ENCODE results near the gene ZIC5. TPM values are rescaled to one million over a fixed set of nuclear protein-coding genes. Genes with fewer than 3 reads are reported as not detected.
A peak's percentile ranks its signal among the peaks of the same experiment; 100 is the strongest.

ZIC5 gene
- total and polyA plus RNA-seq, 8 donors: 0.06 TPM; not detected in 7

GRCh38 chr13:99990126-99990977 is 18.8 kb upstream of the ZIC5 start:
- FAIRE-seq: no peak
- Histone ChIP-seq H3K27ac (no peak overlapping the region), H3K9me3 (no peaks in the 10 kb centered on the region), H3K4me1 (no peaks in the 10 kb centered on the region), H3K27me3 (peaks cover 40 to 96% (median 48%) of the 10 kb centered on the region in 4 donors), H3K36me3 (no peaks in the 10 kb centered on the region), H3K4me3 (no peak overlapping the region)
- no peak for TF ChIP-seq CTCF (IDR thresholded peaks at IDR 0.05)
- DNase-seq: no peak
- intact Hi-C loops (cut with DNase I): no loop called here
- WGBS, 2 donors: 12 to 14% methylated on average over 42 of the region's 42 CpGs
- peak in 2 of 4 donors; percentile 17 to 28 for ATAC-seq

- FAIRE-seq (no peak), DNase-seq (peak in 1 of 6 donors; percentile 65), ATAC-seq (peak in 1 of 4 donors; percentile 33)
- WGBS, 2 donors: 17% methylated on average over 39 to 42 of the region's 42 CpGs
- no peak for TF ChIP-seq CTCF (IDR thresholded peaks at IDR 0.05)
- Histone ChIP-seq H3K36me3 (no peaks in the 10 kb centered on the region), H3K27ac (no peak overlapping the region), H3K27me3 (peaks cover 31 to 95% (median 39%) of the 10 kb centered on the region in 4 donors), H3K4me1 (no peaks in the 10 kb centered on the region), H3K4me3 (no peak overlapping the region), H3K9me3 (no peaks in the 10 kb centered on the region)
- intact Hi-C loops (cut with DNase I): no loop called here
Observed at GRCh38 chr13:99989276-99990125, 17.9 kb upstream of the ZIC5 start.

GRCh38 chr13:99988529-99989275 is 17.1 kb upstream of the ZIC5 start:
- ATAC-seq: no peak
- no peak for TF ChIP-seq CTCF (IDR thresholded peaks at IDR 0.05)
- Histone ChIP-seq H3K4me3 (no peak overlapping the region), H3K36me3 (no peaks in the 10 kb centered on the region), H3K9me3 (no peaks in the 10 kb centered on the region), H3K4me1 (no peaks in the 10 kb centered on the region), H3K27me3 (peaks cover 25 to 95% (median 36%) of the 10 kb centered on the region in 4 donors), H3K27ac (no peak overlapping the region)
- intact Hi-C loops (cut with DNase I): no loop called here
- no peak for FAIRE-seq
- WGBS, 2 donors: 12 to 13% methylated on average over 41 to 43 of the region's 43 CpGs
- DNase-seq: no peak

DNA sequence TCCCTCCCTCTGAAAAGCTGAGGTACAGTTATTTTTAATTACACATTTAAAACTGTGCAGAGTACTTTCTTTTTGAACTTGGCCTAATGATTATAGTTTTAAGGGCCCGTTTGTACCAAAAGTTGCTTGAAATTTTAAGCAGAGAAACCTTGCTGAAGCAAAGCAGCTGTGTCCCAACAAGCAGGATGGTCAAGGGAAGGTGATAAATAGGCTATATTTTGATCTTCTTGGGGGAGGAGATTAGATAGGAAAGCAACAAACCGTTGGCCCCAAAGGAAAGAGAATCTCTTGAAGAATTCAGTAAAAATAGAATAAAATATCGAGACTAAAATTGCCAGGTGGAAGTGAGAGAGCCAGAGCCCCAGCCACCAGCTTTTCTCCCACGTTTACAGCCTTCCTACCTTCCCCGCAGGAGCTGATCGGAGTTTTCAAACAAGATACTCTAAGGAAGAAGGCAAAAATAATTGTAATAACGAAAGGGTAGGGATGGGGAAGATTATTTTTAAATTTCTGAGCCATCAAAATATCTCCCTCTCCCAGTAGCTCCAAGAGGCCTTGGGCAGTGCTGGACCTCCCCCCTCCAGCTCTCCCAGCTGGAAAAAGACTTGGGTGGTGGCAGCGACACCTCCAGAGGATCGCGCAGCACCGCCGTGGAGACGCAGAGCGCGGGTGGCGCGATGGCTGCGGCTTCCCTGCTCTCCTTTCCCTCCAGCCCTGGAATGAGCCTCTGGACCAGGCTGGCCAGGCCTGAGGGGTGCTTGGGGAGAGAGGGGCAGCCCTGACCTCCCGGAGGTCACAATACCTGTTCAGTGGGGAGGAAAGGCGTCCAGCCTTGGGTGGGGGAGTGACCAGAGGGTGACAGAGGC is 15.8 kb upstream of the ZIC5 start:
- no peak for ATAC-seq
- H3K27me3 ChIP-seq: peaks cover 28 to 95% (median 36%) of the 10 kb centered on the region in 4 donors
- no peaks in the 10 kb centered on the region for H3K36me3 ChIP-seq
- no peaks in the 10 kb centered on the region for H3K9me3 ChIP-seq
- H3K4me1 ChIP-seq: no peaks in the 10 kb centered on the region
- no peak for DNase-seq
- no peak overlapping the region for H3K27ac ChIP-seq
- no peak for TF ChIP-seq CTCF (IDR thresholded peaks at IDR 0.05)
- no peak for FAIRE-seq
- intact Hi-C loops (cut with DNase I): no loop called here
- WGBS, 2 donors: 18 to 21% methylated on average over 20 of the region's 20 CpGs
- no peak overlapping the region for H3K4me3 ChIP-seq

Measured in pancreas (tissue), 10 donors.